Hematopoietic multipotent progenitor cell treated with erythropoietin and hydrocortisone succinate and interleukin-3 and kit ligand, for 17 days (in vitro differentiated cells): ENCODE measurements around the gene SMIM13.
A peak's percentile ranks its signal among the peaks of the same experiment; 100 is the strongest.

ENCODE experiments used
- DNase-seq: peaks from one replicate; pipeline ENCODE4 v3.0.0-alpha.2; 2015; ENCODE audit warnings: low spot score

SMIM13 gene

DNA sequence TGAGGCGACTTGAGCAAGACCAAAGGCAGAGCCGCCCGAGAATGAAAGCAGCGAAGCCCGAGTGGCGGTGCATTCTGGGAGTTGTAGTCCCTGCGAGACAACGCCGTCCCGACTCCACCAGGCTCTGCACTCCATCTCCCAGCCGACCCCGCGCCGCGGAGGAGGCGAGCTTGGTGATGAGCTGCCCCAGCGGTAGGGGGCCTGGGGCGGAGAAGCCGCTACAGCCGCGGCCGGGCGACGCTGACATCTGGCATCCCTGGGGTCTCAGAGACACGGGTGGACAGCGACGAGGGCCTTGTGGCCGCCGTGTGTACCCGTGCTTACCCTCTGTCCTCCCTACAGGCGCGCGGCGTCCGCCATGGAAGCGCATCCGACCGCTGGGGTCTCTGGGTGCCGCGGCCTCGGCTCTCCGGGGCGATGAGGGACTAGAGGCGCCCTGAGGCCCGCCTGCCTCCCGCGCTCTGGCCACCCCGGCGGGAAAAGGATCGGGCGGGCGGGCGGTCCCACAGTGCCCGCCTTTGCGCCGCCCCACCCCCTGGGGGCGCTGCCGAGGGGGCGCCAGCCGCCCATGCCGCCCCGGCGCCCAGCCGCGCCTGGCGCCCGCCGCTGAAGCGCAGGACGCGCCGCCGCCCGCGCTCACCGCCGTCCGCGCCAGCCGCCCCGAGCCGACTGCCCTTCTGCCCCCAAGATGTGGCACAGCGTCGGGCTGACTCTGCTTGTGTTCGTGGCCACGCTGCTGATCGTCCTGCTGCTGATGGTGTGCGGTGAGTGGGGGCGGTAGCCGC lies at the start of gene SMIM13:
Gene SMIM13 (plus strand): TSS at position 209 of the 785 bp plus-strand sequence. CDS start 480 bp downstream, at position 689.
- DNase-seq, result peak; percentile 95

GRCh38 chr6:11043961-11044711 lies 49.5 kb upstream of the SMIM13 start, which contains the start of gene ELOVL2:
Gene ELOVL2, minus strand, starts transcription at chr6:11044305. Its CDS starts 75 bp downstream, at chr6:11044230.
- peak; percentile 15 for DNase-seq

DNA sequence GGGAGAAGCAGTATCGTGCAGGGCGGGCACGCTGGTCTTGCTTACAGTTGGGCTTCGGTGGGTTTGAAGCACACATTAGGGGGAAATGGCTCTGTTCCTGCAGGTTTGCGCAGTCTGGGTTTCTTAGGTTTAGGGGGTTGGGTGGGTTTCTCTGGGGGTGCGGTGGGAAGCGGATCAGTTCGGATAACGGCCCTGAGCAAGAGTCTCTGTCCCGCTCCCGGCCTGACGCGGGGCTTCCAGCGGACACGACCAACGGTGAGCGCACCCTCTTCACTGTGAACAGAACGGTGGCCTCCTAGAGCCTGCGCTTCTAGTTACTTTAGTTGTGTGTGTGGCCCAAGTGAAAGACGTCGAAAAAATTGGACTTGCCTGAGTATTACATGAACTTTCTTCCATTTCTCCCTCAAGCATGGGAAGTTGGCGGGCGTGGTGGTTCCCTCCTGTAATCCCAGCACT lies 48.9 kb upstream of the SMIM13 start:
- DNase-seq, result no peak

GRCh38 chr6:11050731-11051130 lies 42.9 kb upstream of the SMIM13 start:
- no peak for DNase-seq

- no peak for DNase-seq
Observed at GRCh38 chr6:11053307-11053706, 40.3 kb upstream of the SMIM13 start.

GRCh38 chr6:11054722-11055121 lies 38.9 kb upstream of the SMIM13 start:
- DNase-seq, result no peak

- DNase-seq, result no peak
Observed at GRCh38 chr6:11055127-11055627, 38.5 kb upstream of the SMIM13 start.

DNA sequence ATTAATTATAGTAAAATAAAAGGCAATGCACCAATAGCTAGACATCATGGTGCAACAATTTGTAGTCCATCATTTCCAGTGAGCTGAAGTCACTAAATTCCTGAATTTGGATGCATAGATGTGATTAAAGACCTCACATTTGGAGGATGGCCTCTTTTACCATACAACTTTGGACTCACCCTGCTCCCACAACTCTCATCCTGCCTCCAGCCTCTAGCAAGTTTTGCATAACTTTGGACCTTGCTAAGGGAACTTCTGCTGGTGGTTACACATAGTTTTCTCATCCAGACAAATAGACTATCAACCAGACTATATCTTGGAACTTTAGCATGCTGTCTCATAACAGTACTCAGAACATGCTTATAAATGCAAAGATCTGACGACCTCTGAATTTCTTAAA lies 36.8 kb upstream of the SMIM13 start:
- no peak for DNase-seq

DNA sequence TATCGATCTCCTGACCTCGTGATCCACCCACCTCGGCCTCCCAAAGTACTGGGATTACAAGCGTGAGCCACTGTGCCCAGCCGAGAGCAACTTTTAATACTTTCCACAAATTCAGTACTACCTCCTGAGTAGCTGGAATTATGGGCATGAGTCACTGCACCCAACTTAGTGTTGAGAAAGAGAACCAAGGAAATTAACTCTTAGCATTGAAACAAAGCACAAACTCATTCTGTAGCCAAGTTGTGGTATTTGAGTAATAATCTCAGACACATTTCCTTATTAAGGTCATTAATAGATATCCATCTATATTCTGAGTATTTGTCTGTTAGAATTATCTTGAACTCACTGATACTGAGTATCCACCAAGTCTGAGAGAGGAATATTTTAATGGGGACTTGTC lies 35.2 kb upstream of the SMIM13 start:
- DNase-seq, result no peak

- DNase-seq, result no peak
Observed at GRCh38 chr6:11062083-11062482, 31.6 kb upstream of the SMIM13 start.

DNA sequence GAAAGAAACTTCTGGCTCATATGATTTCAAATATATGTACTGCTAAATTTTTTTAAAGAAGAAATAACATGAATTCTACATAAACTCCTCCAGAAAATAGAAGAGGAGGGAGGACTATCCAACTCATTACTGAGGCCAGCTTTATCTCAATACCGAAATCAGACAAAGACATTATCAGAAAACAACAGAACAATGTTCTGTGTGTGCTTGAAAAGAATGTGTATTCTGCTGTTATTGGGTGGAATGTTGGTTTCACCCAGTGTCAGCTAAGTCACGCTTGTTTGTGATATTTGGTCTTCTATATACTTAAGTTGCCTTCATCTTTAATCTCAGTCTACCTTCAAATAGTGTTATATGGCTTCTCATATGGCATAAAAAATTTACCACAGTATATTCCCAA lies 30.9 kb upstream of the SMIM13 start:
- DNase-seq, result no peak

DNA sequence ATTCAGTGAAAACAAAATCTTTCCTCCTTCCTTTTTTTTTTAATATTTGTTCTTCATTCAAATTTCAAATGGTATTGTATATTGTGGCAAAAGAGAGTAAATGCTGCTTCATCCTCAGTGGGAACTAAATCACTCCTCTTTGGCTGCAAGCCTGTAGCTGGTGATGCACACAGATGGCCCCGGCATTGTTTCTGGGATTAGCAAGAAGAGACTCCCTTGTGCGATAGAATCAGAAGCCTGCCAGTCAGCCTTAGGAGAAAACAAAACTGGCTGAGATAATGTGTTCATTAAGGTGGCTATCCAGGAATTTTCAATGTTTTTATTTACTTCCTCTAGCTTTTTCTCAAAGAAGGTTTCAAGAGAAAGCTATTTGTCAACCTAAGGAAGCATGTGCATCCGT lies 28.8 kb upstream of the SMIM13 start:
- DNase-seq, result no peak

DNA sequence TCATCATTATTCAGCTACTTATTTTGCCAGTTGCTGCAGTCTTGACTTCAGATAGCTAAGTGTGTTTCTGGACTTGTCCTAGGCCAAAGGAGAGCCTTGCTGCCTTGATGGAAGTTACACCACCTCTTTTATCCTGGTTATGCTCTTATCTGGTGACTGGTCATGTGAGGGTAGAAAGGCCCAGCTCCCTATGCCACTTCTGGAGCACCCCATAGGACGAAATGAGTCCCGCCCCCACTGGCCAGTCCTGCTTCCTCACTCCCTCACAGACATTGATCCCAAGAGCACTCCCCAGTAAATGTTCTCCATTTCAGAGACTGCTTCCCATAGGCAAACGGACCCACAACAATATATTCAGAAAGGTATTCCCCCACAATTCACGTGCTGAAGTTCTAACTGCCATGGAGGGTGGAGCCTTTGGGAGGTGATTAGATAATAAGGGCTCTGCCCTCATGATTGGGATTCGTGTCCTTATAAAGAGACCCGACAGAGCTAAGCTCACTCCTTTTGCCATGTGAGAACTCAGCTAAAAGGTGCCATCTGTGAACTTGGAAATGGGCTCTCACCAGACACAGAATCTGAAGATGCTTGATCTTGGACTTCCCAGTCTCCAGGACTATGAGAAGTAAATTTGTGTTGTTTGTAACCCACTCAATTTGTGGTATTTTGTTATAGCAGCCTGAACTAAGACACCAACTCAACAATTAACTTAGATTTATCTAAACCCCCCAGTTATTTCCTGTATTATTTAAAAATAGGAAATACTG lies 28.0 kb upstream of the SMIM13 start:
- DNase-seq, result no peak

DNA sequence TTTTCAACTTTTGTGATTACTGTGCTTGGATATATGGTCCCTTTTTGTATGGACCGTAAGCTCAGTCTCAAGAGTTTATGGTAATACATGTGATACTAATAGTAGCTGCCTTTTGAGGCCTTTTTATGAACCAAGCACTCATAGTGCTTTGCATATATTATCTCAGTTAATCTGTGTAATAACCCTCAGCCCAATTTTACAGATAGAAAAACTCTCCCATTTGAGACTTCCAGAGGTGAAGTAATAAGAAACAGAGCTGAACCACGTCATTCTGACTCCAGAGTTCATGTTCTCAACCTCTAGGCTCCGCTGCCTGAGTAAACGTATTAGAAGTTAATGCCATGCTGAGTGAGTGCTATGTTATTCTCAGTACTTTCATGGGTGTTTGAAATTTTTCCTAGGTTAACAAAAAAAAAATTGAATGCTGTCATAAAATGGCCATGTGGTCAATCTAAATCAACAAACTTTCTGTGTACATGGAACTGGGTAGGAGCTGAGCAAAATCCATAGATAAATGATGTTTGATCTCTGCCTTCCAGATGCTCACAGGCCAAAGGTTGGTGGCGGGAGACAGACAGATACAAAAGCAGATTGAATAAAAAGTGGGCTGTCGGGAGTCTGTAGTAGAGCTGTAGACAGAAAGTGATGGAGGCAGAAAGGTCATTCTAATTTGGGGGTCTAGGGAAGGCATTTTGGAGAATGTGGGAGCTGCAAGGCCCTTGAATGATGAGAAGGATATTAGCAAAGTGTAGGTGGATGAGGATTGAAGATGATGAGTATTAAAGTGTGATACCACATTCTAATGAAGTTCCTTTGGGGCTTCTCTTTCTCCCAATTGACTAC lies 26.9 kb upstream of the SMIM13 start:
- DNase-seq, result no peak

DNA sequence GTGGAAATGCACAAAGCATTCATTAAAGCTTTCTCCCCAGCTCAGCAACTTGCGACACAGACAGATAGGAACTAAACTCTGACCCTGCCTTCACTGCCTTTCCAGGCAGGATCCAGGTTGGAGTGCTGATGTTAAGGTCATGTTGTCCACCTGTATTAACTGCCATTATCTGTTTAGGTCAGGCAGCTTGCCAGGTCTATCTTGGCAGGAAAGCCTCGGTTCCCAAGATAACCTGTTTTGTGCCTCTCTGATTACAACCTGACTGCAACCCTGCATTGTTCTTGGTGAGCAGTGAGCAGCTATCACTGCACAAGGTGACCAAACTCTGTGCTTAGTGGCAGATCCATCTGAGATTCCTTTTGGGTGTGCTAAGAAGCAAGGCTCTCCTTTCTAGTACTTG lies 26.3 kb upstream of the SMIM13 start:
- DNase-seq, result no peak

GRCh38 chr6:11069760-11070159 lies 23.9 kb upstream of the SMIM13 start:
- no peak for DNase-seq

GRCh38 chr6:11072101-11072500 lies 21.5 kb upstream of the SMIM13 start:
- no peak for DNase-seq

- DNase-seq, result no peak
Observed at GRCh38 chr6:11076540-11076939, 17.1 kb upstream of the SMIM13 start.

GRCh38 chr6:11078266-11078665 lies 15.4 kb upstream of the SMIM13 start:
- DNase-seq, result no peak

DNA sequence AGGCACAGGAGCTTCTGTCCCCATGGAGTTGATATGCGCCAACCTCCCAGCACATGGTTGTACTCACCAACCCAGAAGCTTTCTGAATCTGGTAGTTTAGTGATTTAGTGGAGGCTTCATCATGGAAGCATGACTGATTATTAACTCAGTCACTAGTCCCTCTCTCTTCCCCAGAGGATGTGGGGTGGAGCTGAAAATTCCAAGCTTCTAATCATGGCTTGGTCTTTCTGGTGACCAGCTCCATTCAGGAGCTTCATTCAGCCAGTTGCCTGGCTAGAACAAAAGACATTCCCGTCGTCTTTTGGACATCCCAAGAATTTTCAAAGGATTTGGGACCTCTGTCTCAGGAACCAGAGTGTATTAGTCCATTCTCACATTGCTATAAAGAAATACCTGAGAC lies 13.3 kb upstream of the SMIM13 start:
- no peak for DNase-seq

DNA sequence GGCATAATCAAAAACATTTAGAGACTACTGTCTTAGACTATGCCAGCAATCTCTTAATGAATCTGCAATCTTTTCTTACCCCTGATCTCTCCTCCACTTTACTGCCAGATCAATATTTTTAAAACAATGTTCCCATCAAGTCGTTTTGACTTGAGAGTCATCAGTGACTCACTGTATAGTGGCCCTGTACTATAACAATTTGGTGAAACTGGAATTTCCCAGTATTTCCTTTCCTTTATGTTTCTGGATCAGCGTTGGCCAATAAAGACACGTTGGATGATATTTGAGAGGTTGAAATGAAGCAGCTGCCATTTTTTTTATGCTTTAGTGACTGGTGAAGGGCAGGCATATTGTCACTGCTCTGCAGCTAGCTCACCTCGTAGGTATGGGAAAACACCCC lies 10.1 kb upstream of the SMIM13 start:
- DNase-seq, result no peak
